K562 (cell line): Measurements from ENCODE around the gene CENPX. TPM values are rescaled to one million over a fixed set of nuclear protein-coding genes. Genes with fewer than 3 reads are reported as not detected.

Experiments
- ATAC-seq: fragments of 200-7000 bp; cut with Tn5 transposase; 3 replicates; pipeline ENCODE4 v1.9.1; 2020; ENCODE audit warnings: moderate library complexity
- BruUV-seq: library from RNA; stranded (reverse); fragments of 400-500 nt; replicated peaks from 2 replicates; lab custom pipeline; 2021; lab: Mats Ljungman, UMichigan
- CTCF ChIA-PET: fragments of 300-600 bp; formaldehyde crosslinking; extraction: SDS; loops from one replicate; lab custom pipeline; 2021; ENCODE audit warnings: low intra/inter-chr PET ratio; lab: Yijun Ruan, JAX
- POLR2A ChIA-PET: fragments of 300-600, 350-650 bp; sonication (Branson Sonifier 250); formaldehyde crosslinking; extraction: SDS; loops from one replicate; lab custom pipeline; 2021; ENCODE audit warnings: antibody characterized with exemption, inconsistent platforms; lab: Yijun Ruan, JAX
- DNase-seq, 4 experiments: peaks; one replicate each; pipeline versions ENCODE4 v3.0.0 to v3.0.0-alpha.2; 2011 to 2018; ENCODE audit warnings: low spot score in 3 of 4, mixed read lengths in 3 of 4; ENCODE audit errors: extremely low read depth in 1 of 4
- FAIRE-seq: peaks from 2 replicates; lab custom pipeline; 2011; peaks lifted over from hg19 to GRCh38; lab: Jason Lieb, UNC
- H2AFZ ChIP-seq: 2 replicates; pipeline ENCODE4 v1.6.0; 2011; ENCODE audit warnings: low read depth, low read length, control low read depth, inconsistent platforms
- H3K27ac ChIP-seq: fragments of 200-600 bp; 3 replicates; pipeline ENCODE4 v1.8.0; 2011; ENCODE audit warnings: low read depth, mild to moderate bottlenecking, control low read depth, inconsistent platforms, low read length, moderate library complexity, mixed read lengths; ENCODE audit errors: extremely low read depth
- H3K27me3 ChIP-seq, 2 experiments: fragments of 300-600 bp in 1 of 2; 2 replicates in 1 of 2; 3 replicates in 1 of 2; pipeline versions ENCODE4 v1.6.0 to v1.8.0; 2011; ENCODE audit warnings: inconsistent platforms in 2 of 2, low read length in 2 of 2, mild to moderate bottlenecking in 1 of 2, mixed read lengths in 1 of 2, moderate library complexity in 1 of 2; ENCODE audit not compliant: control insufficient read depth in 2 of 2, insufficient read depth in 2 of 2
- H3K36me3 ChIP-seq: fragments of 300-600 bp; 3 replicates; pipeline ENCODE4 v1.8.0; 2011; ENCODE audit warnings: mild to moderate bottlenecking, low read length, inconsistent platforms; ENCODE audit not compliant: control insufficient read depth, insufficient read depth
- H3K4me1 ChIP-seq, 2 experiments: fragments of 200-600 bp in 1 of 2; replicated peaks in 1 of 2; 2 replicates in 1 of 2; 3 replicates in 1 of 2; pipeline versions ENCODE4 v1.5.1 to v1.8.0; 2011; ENCODE audit warnings: inconsistent platforms in 2 of 2, low read length in 2 of 2, mild to moderate bottlenecking in 1 of 2, mixed read lengths in 1 of 2, moderate library complexity in 1 of 2; ENCODE audit not compliant: control insufficient read depth in 2 of 2, insufficient read depth in 2 of 2
- H3K4me2 ChIP-seq: 2 replicates; pipeline ENCODE4 v1.6.1; 2011; ENCODE audit warnings: low read length, control low read depth, inconsistent platforms, mixed read lengths; ENCODE audit not compliant: insufficient read depth
- H3K4me3 ChIP-seq: fragments of 200-600 bp; sonication (generic), shearing (Covaris generic); 2 replicates; pipeline ENCODE4 v1.5.1; 2016; ENCODE audit warnings: control low read depth, inconsistent platforms
- H3K79me2 ChIP-seq: fragments of 200-600 bp; 3 replicates; pipeline ENCODE4 v1.8.0; 2011; ENCODE audit warnings: low read length, inconsistent platforms; ENCODE audit not compliant: control insufficient read depth, insufficient read depth
- H3K9ac ChIP-seq, 2 experiments: 2 replicates each; pipeline versions ENCODE4 v1.6.0 to v1.6.1; 2011; ENCODE audit warnings: low read depth in 2 of 2, low read length in 2 of 2, control low read depth in 1 of 2, inconsistent platforms in 1 of 2, mild to moderate bottlenecking in 1 of 2, mixed read lengths in 1 of 2; ENCODE audit not compliant: insufficient read depth in 1 of 2
- H3K9me1 ChIP-seq: one replicate; pipeline ENCODE4 v1.6.0; 2011; ENCODE audit warnings: inconsistent platforms, mild to moderate bottlenecking, low read length, moderate library complexity; ENCODE audit not compliant: control insufficient read depth, insufficient read depth
- H3K9me3 ChIP-seq: replicated peaks from 2 replicates; pipeline ENCODE4 v1.5.1; 2011; ENCODE audit warnings: low read depth, low read length, inconsistent platforms; ENCODE audit not compliant: control insufficient read depth, insufficient read depth
- H4K20me1 ChIP-seq: replicated peaks from 2 replicates; pipeline ENCODE4 v1.6.1; 2011; ENCODE audit warnings: low read length, inconsistent platforms, mixed read lengths; ENCODE audit not compliant: control insufficient read depth, insufficient read depth
- CHD1 ChIP-seq: fragments of 200-600 bp; sonication (generic); IDR thresholded peaks from one replicate; pipeline ENCODE4 v1.6.1; 2012; ENCODE audit warnings: mild to moderate bottlenecking, moderate library complexity, low read length, inconsistent platforms
- POLR2A ChIP-seq: fragments of 450-650 bp; conservative IDR thresholded peaks from 2 replicates; pipeline ENCODE4 v1.6.1; 2016
- POLR2G ChIP-seq: fragments of 200-400 bp; formaldehyde crosslinking; IDR thresholded peaks from 2 replicates; pipeline ENCODE4 v1.6.1; 2017; ENCODE audit warnings: low read depth, mild to moderate bottlenecking, antibody characterized with exemption, low read length, moderate library complexity
- RBFOX2 ChIP-seq: fragments of 200-400 bp; formaldehyde crosslinking; IDR thresholded peaks from 2 replicates; pipeline ENCODE4 v1.6.1; 2017; ENCODE audit warnings: low read depth, mild to moderate bottlenecking, low read length, moderate library complexity
- RBM22 ChIP-seq: fragments of 200-400 bp; formaldehyde crosslinking; IDR thresholded peaks from 2 replicates; pipeline ENCODE4 v1.6.1; 2018; ENCODE audit warnings: low read length, low read depth; ENCODE audit not compliant: poor library complexity, severe bottlenecking
- SUPT5H ChIP-seq: fragments of 450-650 bp; IDR thresholded peaks from 2 replicates; pipeline ENCODE4 v1.6.1; 2016
- ZNF318 ChIP-seq, 2 experiments: fragments of 450-650 bp; IDR thresholded peaks; 2 replicates each; pipeline ENCODE4 v1.6.1; 2016; ENCODE audit warnings: mild to moderate bottlenecking in 2 of 2, borderline replicate concordance in 1 of 2, low read depth in 1 of 2, moderate library complexity in 1 of 2
- WGBS: fragments of 100-300 bp; shearing (Covaris generic); methylation state at CpG from one replicate; pipeline ENCODE4 v1.1.6; 2016; ENCODE audit warnings: low coverage, mixed read lengths; ENCODE audit not compliant: insufficient coverage; ENCODE audit errors: missing lambda C conversion rate; 5-methylcytosine and 5-hydroxymethylcytosine counted together
- in situ Hi-C: fragments of 300-500 bp; cut with MboI; formaldehyde crosslinking; loops from 4 replicates; pipeline ENCODE4 v1.15.0; 2018; ENCODE audit warnings: inconsistent platforms, mixed read lengths
- intact Hi-C: fragments of 100-400 bp; cut with micrococcal nuclease; formaldehyde crosslinking; loops from 2 replicates; pipeline ENCODE4 v1.14.2; 2022
- polyA plus RNA-seq, 8 experiments: library from polyadenylated mRNA; depleted of rRNA in 4 of 8; stranded (reverse) in 5 of 8; unstranded in 3 of 8; fragments of >200 nt; fragmentation: Nextera tagmentation in 2 of 8; fragmentation: Illumina TruSeq in 1 of 8; extraction: Ambion mirVana in 2 of 8; extraction: Trizol in 1 of 8; gene quantifications; 2 replicates each; pipeline versions ENCODE4 v1.2.1 to v1.2.3, GENCODE V29; 2011 to 2014; ENCODE audit warnings: inconsistent platforms in 1 of 8, missing spikeins in 1 of 8
- total RNA-seq, 7 experiments: library from RNA; depleted of rRNA in 6 of 7; stranded (reverse); fragments of >200 nt in 6 of 7; fragmentation: Illumina TruSeq in 2 of 7; extraction: Trizol in 2 of 7; gene quantifications; 2 replicates each; pipeline versions ENCODE4 v1.2.1 to v1.2.3, GENCODE V29; 2011 to 2021; ENCODE audit warnings: low replicate concordance in 1 of 7
- TF ChIP-seq, protein P1 (sequence below), 2 experiments: fragments of 450-650 bp; IDR thresholded peaks; 2 replicates each; pipeline ENCODE4 v1.6.1; 2016

CENPX gene
- total and polyA plus RNA-seq, 9 of the 15 experiments (the other 6 are each of a cell fraction or from before 2014, with no cell fraction given) = 32.7 to 352 (median 127) TPM

DNA sequence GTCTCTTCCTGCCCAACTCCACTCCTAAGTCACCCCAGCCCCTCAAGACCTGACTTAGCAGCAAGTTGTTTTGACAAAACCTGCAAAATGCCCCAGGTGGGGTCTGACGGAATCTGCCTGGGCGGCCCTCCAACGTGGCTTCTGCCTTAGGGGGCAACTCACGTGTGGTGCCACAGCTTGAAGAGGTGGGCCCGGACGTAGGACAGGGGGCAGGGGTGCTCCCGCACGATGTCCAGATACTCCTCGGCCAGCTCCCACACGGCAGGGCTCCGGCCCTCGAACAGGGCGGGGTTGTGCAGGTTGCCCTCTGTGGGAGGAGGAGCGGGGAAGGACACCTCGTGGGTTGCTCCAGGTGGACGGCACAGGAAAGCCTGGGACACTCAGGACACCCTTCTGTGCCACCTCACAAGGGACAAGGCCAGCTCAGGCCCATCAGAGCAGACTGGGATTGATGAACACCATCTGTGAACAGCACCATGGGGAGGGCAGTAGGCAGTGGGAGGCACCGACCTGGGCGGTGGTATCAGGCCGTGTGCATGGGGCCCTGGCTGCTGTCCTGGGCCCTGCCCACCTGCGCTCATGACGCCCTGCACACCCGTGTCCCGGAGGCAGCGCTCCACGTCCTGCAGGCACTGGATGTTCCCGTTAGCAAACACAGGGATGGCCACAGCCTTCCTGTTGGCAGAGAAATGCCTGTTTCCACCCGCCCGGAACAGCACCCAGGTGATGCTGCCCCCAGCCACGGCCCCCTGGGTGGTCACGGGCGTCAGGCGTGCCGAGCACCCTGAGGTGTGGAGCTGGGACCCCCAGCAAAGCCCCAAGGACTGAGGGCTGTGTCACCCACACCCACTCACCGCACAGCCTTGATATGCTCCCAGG is 38.6 kb upstream of the CENPX start:
- 91% methylated on average over 28 of the region's 34 CpGs for WGBS
- TF ChIP-seq CHD1 (no peak), RBM22 (peak; percentile 62), SUPT5H (no peak; the same call in 1 of the 2 replicates), POLR2G (peak; percentile 34; the same call in 1 of the 2 replicates), RBFOX2 (peak; percentile 64), ZNF318 (IDR thresholded peaks at IDR 0.05; ENCODE audit: borderline replicate concordance in 1 of 2, low read depth in 1 of 2) (no peak), POLR2A (peak; percentile 23; the same call in 1 of the 2 replicates)
- TF ChIP-seq, protein P1, sequence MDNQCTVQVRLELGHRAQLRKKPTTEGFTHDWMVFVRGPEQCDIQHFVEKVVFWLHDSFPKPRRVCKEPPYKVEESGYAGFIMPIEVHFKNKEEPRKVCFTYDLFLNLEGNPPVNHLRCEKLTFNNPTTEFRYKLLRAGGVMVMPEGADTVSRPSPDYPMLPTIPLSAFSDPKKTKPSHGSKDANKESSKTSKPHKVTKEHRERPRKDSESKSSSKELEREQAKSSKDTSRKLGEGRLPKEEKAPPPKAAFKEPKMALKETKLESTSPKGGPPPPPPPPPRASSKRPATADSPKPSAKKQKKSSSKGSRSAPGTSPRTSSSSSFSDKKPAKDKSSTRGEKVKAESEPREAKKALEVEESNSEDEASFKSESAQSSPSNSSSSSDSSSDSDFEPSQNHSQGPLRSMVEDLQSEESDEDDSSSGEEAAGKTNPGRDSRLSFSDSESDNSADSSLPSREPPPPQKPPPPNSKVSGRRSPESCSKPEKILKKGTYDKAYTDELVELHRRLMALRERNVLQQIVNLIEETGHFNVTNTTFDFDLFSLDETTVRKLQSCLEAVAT (IDR thresholded peaks at IDR 0.05) = no peak
- Histone ChIP-seq H3K4me2 (no peak overlapping the region), H4K20me1 (peaks cover 7% of the 10 kb centered on the region), H3K4me3 (no peak overlapping the region), H3K27ac (no peak overlapping the region), H3K27me3 (no peaks in the 10 kb centered on the region), H3K9me3 (no peaks in the 10 kb centered on the region), H3K36me3 (peaks cover 81% of the 10 kb centered on the region; the same call in 2 of the 3 replicates), H2AFZ (no peak overlapping the region), H3K9ac (no peak overlapping the region), H3K4me1 (peaks cover 3 to 90% of the 10 kb centered on the region in 2 experiments; a peak in 3 of 5 replicates), H3K79me2 (peaks cover 28% of the 10 kb centered on the region), H3K9me1 (no peaks in the 10 kb centered on the region)
- no peak for DNase-seq
- intact Hi-C loops (no loop called here), in situ Hi-C loops (no loop called here)
- no TSS peak for BruUV-seq
- no peak for ATAC-seq
- CTCF ChIA-PET = no interaction called here
- POLR2A ChIA-PET = interaction anchor here (0.5 to 2.5 kb wide), 7 partner anchors 7 to 128 kb away, joined by 3 to 11 read pairs (median 3); partner anchors contain the start of gene DCXR
- no peak for FAIRE-seq
